Esophagus muscularis mucosa (tissue), 3 donors: ENCODE measurements around the gene IRS2.

Experiments used
- POLR2AphosphoS5 ChIP-seq, 2 donors: sonication (generic); formaldehyde crosslinking; IDR thresholded peaks; one replicate each; pipeline ENCODE4 v1.6.1; 2017; ENCODE audit warnings: antibody characterized with exemption in 2 of 2
- TF ChIP-seq, protein P1 (sequence below), 3 experiments: fragments of 200-600 bp in 2 of 3; fragments of 450-650 bp in 1 of 3; sonication (generic) in 2 of 3; IDR thresholded peaks; one replicate each; pipeline ENCODE4 v1.5.1; 2017 to 2019; ENCODE audit warnings: antibody characterized with exemption in 3 of 3, mild to moderate bottlenecking in 2 of 3, moderate library complexity in 1 of 3

DNA sequence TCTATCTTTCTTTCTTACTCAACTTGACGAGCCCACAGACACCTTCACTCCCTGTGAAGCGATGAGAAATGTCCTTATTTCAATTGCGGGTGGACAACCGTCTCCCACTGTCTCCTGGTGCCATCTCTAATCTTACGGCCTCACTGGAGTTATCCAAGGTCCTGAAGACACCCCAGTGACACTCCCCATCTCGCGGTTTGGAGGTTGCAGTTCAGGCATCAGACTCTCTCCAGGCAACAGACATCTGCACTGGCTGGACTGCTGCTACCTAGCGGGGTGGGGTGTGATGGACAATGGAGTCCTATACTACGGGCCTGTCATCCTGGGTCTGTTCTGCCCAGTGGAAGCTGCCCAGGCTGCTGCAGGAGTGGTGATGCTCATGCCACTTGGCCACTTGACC, 18.3 kb upstream of the IRS2 start:
- TF ChIP-seq POLR2AphosphoS5 (IDR thresholded peaks at IDR 0.05), result no peak
- TF ChIP-seq, protein P1, sequence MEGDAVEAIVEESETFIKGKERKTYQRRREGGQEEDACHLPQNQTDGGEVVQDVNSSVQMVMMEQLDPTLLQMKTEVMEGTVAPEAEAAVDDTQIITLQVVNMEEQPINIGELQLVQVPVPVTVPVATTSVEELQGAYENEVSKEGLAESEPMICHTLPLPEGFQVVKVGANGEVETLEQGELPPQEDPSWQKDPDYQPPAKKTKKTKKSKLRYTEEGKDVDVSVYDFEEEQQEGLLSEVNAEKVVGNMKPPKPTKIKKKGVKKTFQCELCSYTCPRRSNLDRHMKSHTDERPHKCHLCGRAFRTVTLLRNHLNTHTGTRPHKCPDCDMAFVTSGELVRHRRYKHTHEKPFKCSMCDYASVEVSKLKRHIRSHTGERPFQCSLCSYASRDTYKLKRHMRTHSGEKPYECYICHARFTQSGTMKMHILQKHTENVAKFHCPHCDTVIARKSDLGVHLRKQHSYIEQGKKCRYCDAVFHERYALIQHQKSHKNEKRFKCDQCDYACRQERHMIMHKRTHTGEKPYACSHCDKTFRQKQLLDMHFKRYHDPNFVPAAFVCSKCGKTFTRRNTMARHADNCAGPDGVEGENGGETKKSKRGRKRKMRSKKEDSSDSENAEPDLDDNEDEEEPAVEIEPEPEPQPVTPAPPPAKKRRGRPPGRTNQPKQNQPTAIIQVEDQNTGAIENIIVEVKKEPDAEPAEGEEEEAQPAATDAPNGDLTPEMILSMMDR (IDR thresholded peaks at IDR 0.05), result no peak
